Vagina (tissue), 2 donors: ENCODE results near the gene TGM5. TPM values are rescaled to one million over a fixed set of nuclear protein-coding genes. Genes with fewer than 3 reads are reported as not detected.
A peak's percentile ranks its signal among the peaks of the same experiment; 100 is the strongest.
"Not testable (repeated sequence)": the region's sequence is repeated elsewhere in the genome, so short reads cannot be mapped to it uniquely, and the experiment has no call there.

ENCODE experiments used
- DNase-seq, 2 donors: peaks; one replicate each; pipeline ENCODE4 v3.0.0-alpha.2; 2017; ENCODE audit errors: extremely low spot score in 2 of 2
- H3K27ac ChIP-seq: fragments of 200-600 bp; sonication (generic); one replicate; pipeline ENCODE4 v1.5.1; 2019
- H3K27me3 ChIP-seq: fragments of 200-600 bp; sonication (generic); one replicate; pipeline ENCODE4 v1.5.1; 2019
- H3K36me3 ChIP-seq, 2 donors: fragments of 200-600 bp; sonication (generic); one replicate each; pipeline ENCODE4 v1.5.1; 2017 to 2019
- H3K4me1 ChIP-seq: fragments of 200-600 bp; sonication (generic); one replicate; pipeline ENCODE4 v1.5.1; 2019
- H3K4me3 ChIP-seq, 2 donors: fragments of 200-600 bp; sonication (generic); 1 replicate in 1 of 2; 2 replicates in 1 of 2; pipeline ENCODE4 v1.5.1; 2016 to 2019
- H3K9me3 ChIP-seq: fragments of 200-600 bp; sonication (generic); one replicate; pipeline ENCODE4 v1.5.1; 2019
- CTCF ChIP-seq, 3 experiments: fragments of 450-650 bp in 2 of 3; fragments of 200-600 bp in 1 of 3; sonication (generic) in 1 of 3; IDR thresholded peaks; one replicate each; pipeline ENCODE4 v1.5.1; 2017 to 2019; ENCODE audit warnings: antibody characterized with exemption in 3 of 3, mild to moderate bottlenecking in 2 of 3, moderate library complexity in 2 of 3
- POLR2A ChIP-seq, 2 donors: fragments of 450-650 bp; IDR thresholded peaks; one replicate each; pipeline ENCODE4 v1.6.1; 2017; ENCODE audit warnings: antibody characterized with exemption in 2 of 2, mild to moderate bottlenecking in 2 of 2, moderate library complexity in 2 of 2
- POLR2AphosphoS5 ChIP-seq, 2 donors: sonication (generic); formaldehyde crosslinking; IDR thresholded peaks; one replicate each; pipeline ENCODE4 v1.9.0; 2017; ENCODE audit warnings: antibody characterized with exemption in 2 of 2, mild to moderate bottlenecking in 2 of 2, low read depth in 1 of 2; ENCODE audit not compliant: insufficient read depth in 1 of 2
- intact Hi-C: fragments of 100-400 bp; cut with DNase I; formaldehyde crosslinking; loops from one replicate; pipeline ENCODE4 v1.15.1; 2023
- total RNA-seq: library from RNA; depleted of rRNA; stranded (reverse); fragments of >200 nt; gene quantifications from one replicate; pipeline ENCODE4 v1.2.3, GENCODE V29; 2016

TGM5 gene
- total RNA-seq, 1 donor from 2014 or later = 8.3 TPM

- no peaks in the 10 kb centered on the region for H3K27me3 ChIP-seq
- H3K4me1 ChIP-seq = no peaks in the 10 kb centered on the region
- no peak overlapping the region for H3K27ac ChIP-seq
- TF ChIP-seq POLR2A (IDR thresholded peaks at IDR 0.05) (no peak), POLR2AphosphoS5 (IDR thresholded peaks at IDR 0.05; ENCODE audit: insufficient read depth in 1 of 2, low read depth in 1 of 2) (peak in 1 of 2 donors; percentile 30)
- peak in 1 of 2 donors; percentile 91 for DNase-seq
- H3K36me3 ChIP-seq = no peaks in the 10 kb centered on the region
- no peak overlapping the region for H3K4me3 ChIP-seq
- intact Hi-C loops = no loop called here
- no peaks in the 10 kb centered on the region for H3K9me3 ChIP-seq
Observed at GRCh38 chr15:43230640-43231115, 36.0 kb downstream of the TGM5 start.

- H3K36me3 ChIP-seq = no peaks in the 10 kb centered on the region
- no peaks in the 10 kb centered on the region for H3K9me3 ChIP-seq
- DNase-seq = no peak
- H3K4me3 ChIP-seq = no peak overlapping the region
- H3K4me1 ChIP-seq = no peaks in the 10 kb centered on the region
- peak overlapping the region; percentile 34 for H3K27ac ChIP-seq
- H3K27me3 ChIP-seq = no peaks in the 10 kb centered on the region
- TF ChIP-seq POLR2AphosphoS5 (IDR thresholded peaks at IDR 0.05; ENCODE audit: insufficient read depth in 1 of 2, low read depth in 1 of 2) (no peak), CTCF (IDR thresholded peaks at IDR 0.05) (no peak), POLR2A (IDR thresholded peaks at IDR 0.05) (no peak)
- intact Hi-C loops = loop anchor here (5.0 kb wide), 1 partner anchor 57 kb away; no protein-coding TSS in a partner anchor
Observed at GRCh38 chr15:43229977-43230376, 36.8 kb downstream of the TGM5 start.

DNA sequence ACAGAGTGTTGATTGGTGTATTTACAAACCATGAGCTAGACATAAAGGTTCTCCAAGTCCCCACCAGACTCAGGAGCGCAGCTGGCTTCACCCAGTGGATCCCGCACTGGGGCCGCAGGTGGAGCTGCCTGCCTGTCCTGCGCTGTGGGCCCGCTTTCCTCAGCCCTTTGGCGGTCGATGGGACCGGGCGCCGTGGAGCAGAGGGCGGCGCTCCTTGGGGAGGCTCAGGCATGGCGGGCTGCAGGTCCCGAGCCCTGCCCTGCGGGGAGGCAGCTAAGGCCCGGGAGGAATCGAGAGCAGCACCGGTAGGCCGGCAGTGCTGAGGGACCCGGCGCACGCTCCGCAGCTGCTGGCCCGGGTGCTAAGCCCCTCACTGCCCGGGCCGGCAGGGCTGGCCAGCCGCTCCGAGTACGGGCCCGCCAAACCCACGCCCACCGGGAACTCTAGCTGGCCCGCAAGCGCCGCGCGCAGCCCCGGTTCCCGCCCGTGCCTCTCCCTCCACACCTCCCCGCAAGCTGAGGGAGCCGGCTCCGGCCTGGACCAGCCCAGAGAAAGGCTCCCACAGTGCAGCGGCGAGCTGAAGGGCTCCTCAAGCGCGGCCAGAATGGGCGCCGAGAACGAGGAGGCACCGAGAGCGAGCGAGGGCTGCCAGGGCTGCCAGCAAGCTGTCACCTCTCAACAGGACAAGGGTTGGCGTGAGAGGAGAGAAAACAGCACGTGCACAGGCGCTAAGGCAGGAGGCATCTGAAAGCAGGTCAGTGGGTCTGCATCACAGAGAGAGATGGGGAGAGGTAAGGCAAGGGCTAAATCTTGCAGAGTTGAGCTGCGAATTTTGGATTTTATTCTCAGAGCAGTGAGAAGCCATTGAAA, 40.1 kb downstream of the TGM5 start:
- H3K4me1 ChIP-seq = no peaks in the 10 kb centered on the region
- H3K27ac ChIP-seq = no peak overlapping the region
- no peak for DNase-seq
- H3K27me3 ChIP-seq = no peaks in the 10 kb centered on the region
- H3K9me3 ChIP-seq = no peaks in the 10 kb centered on the region
- no peak overlapping the region for H3K4me3 ChIP-seq
- TF ChIP-seq POLR2AphosphoS5 (IDR thresholded peaks at IDR 0.05; ENCODE audit: insufficient read depth in 1 of 2, low read depth in 1 of 2) = no peak
- TF ChIP-seq POLR2A (IDR thresholded peaks at IDR 0.05) = no peak
- no peak for TF ChIP-seq CTCF (IDR thresholded peaks at IDR 0.05)
- no peaks in the 10 kb centered on the region for H3K36me3 ChIP-seq
- intact Hi-C loops = loop anchor here (5.0 kb wide), 1 partner anchor 61 kb away; no protein-coding TSS in a partner anchor

DNA sequence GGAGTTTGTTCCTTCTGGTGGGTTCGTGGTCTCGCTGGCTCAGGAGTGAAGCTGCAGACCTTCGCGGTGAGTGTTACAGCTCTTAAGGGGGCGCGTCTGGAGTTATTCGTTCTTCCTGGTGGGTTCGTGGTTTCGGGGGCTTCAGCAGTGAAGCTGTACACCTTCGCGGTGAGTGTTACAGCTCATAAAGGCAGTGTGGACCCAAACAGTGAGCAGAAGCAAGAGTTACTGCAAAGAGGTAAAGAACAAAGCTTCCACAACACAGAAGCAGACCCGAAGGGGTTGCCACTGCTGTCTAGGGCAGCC, 40.8 kb downstream of the TGM5 start:
- H3K9me3 ChIP-seq, H3K36me3 ChIP-seq, DNase-seq, H3K27ac ChIP-seq, H3K4me1 ChIP-seq, H3K4me3 ChIP-seq, H3K27me3 ChIP-seq: not testable (repeated sequence)
- intact Hi-C loops = loop anchor here (5.0 kb wide), 1 partner anchor 61 kb away; no protein-coding TSS in a partner anchor

DNA sequence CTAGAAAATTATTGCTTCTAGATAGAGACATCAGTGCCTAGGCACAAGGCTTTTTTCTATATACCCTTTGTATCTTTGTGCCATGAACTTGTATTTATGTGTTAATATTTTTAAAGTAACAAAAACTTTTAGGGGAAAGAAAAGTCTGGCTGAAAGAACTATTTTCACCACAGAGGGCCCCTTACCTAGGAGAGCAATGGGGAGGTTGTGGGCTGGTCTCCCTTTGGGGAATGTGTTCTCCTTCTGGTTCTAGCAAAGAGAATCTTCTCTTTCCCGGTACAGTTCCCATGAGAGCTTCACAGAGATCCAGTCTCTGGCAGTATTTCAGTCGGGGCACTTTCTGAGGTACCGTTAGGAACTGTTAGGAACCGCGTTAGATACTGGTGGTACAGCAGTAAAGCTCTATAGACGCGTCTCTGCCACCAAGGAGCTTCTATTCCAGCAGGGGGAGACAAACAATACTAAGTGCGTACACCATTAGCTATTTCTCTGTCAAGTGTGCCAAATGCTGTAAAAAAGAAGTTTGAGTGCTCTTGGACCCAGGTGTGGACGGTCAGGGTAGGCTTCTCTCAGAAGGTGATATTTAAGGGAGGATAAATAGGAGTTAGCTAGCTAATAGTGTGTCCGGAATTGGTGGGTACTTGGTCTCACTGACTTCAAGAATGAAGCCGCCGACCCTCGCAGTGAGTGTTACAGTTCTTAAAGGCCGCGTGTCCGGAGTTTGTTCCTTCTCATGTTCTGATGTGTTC, 41.4 kb downstream of the TGM5 start:
- no peak overlapping the region for H3K27ac ChIP-seq
- no peaks in the 10 kb centered on the region for H3K36me3 ChIP-seq
- no peaks in the 10 kb centered on the region for H3K4me1 ChIP-seq
- TF ChIP-seq POLR2A (IDR thresholded peaks at IDR 0.05) = no peak
- TF ChIP-seq CTCF (IDR thresholded peaks at IDR 0.05) = peak; percentile 39 to 69 (median 60)
- no peaks in the 10 kb centered on the region for H3K27me3 ChIP-seq
- intact Hi-C loops = loop anchor here (5.0 kb wide), 1 partner anchor 62 kb away; no protein-coding TSS in a partner anchor
- no peak for DNase-seq
- H3K4me3 ChIP-seq = no peak overlapping the region
- no peaks in the 10 kb centered on the region for H3K9me3 ChIP-seq
